Measurements from ENCODE around the gene HNRNPA1L2.
"Not testable (repeated sequence)": the region's sequence is repeated elsewhere in the genome, so short reads cannot be mapped to it uniquely, and the experiment has no call there.

Gene HNRNPA1L2

GRCh38 chr13:52650731-52651130 is 8.5 kb downstream of the HNRNPA1L2 start:
- no peak for DNase-seq

GRCh38 chr13:52651897-52652195 is 9.6 kb downstream of the HNRNPA1L2 start:
- DNase-seq, result no peak

GRCh38 chr13:52652196-52652979 is 10.2 kb downstream of the HNRNPA1L2 start, which contains the start of gene SUGT1:
TSS of gene SUGT1 (plus strand) at chr13:52652836. CDS start at chr13:52652921, 85 bp downstream.
- DNase-seq, result peak; percentile 97

- DNase-seq, result no peak
Observed at GRCh38 chr13:52652980-52653303, 10.7 kb downstream of the HNRNPA1L2 start.

GRCh38 chr13:52659340-52659739 is 17.1 kb downstream of the HNRNPA1L2 start:
- DNase-seq, result no peak

GRCh38 chr13:52664272-52664671 is 22.0 kb downstream of the HNRNPA1L2 start:
- no peak for DNase-seq

GRCh38 chr13:52665325-52665724 is 23.1 kb downstream of the HNRNPA1L2 start:
- no peak for DNase-seq

- no peak for DNase-seq
Observed at GRCh38 chr13:52669677-52670076, 27.4 kb downstream of the HNRNPA1L2 start.

GRCh38 chr13:52670726-52671125 is 28.5 kb downstream of the HNRNPA1L2 start:
- DNase-seq, result no peak

GRCh38 chr13:52673465-52673864 is 31.2 kb downstream of the HNRNPA1L2 start:
- no peak for DNase-seq

- no peak for DNase-seq
Observed at GRCh38 chr13:52677823-52678222, 35.6 kb downstream of the HNRNPA1L2 start.

- DNase-seq, result not testable (repeated sequence)
Observed at GRCh38 chr13:52685806-52686205, 43.6 kb downstream of the HNRNPA1L2 start.

GRCh38 chr13:52686376-52686775 is 44.1 kb downstream of the HNRNPA1L2 start:
- no peak for DNase-seq

Data from stimulated activated CD4-positive, alpha-beta T cell treated with anti-CD3 and anti-CD28 coated beads, Interleukin-15, amount 100 ng/mL, for 24 hours (primary cell).